Tibial nerve (tissue), 4 donors: ENCODE data around the gene YY2. TPM values are rescaled to one million over a fixed set of nuclear protein-coding genes. Genes with fewer than 3 reads are reported as not detected.

ENCODE experiments used
- DNase-seq, 2 donors: peaks; one replicate each; pipeline ENCODE4 v3.0.0-alpha.2; 2019; ENCODE audit warnings: low spot score in 2 of 2
- H3K27ac ChIP-seq, 4 donors: fragments of 200-600 bp; sonication (generic) in 3 of 4; one replicate each; pipeline ENCODE4 v1.5.1; 2017 to 2019; ENCODE audit warnings: mild to moderate bottlenecking in 1 of 4
- H3K27me3 ChIP-seq, 2 donors: fragments of 200-600 bp; sonication (generic) in 1 of 2; one replicate each; pipeline versions ENCODE4 v1.5.1 to v1.6.0; 2017 to 2019
- H3K36me3 ChIP-seq, 3 donors: fragments of 200-600 bp; sonication (generic); one replicate each; pipeline ENCODE4 v1.5.1; 2018 to 2019
- H3K4me1 ChIP-seq, 4 donors: fragments of 200-600 bp; sonication (generic) in 3 of 4; one replicate each; pipeline ENCODE4 v1.5.1; 2017 to 2019
- H3K4me3 ChIP-seq, 4 donors: fragments of 200-600 bp; sonication (generic) in 3 of 4; one replicate each; pipeline ENCODE4 v1.5.1; 2017 to 2019; ENCODE audit warnings: mild to moderate bottlenecking in 1 of 4, moderate library complexity in 1 of 4
- H3K9me3 ChIP-seq, 4 donors: fragments of 200-600 bp; sonication (generic) in 3 of 4; one replicate each; pipeline ENCODE4 v1.5.1; 2017 to 2019
- EP300 ChIP-seq, 2 donors: sonication (generic); formaldehyde crosslinking; IDR thresholded peaks; one replicate each; pipeline ENCODE4 v1.6.1; 2017; ENCODE audit warnings: antibody characterized with exemption in 2 of 2, mild to moderate bottlenecking in 1 of 2
- POLR2A ChIP-seq, 2 donors: fragments of 450-650 bp; IDR thresholded peaks; one replicate each; pipeline ENCODE4 v1.6.1; 2017; ENCODE audit warnings: antibody characterized with exemption in 2 of 2, mild to moderate bottlenecking in 2 of 2, moderate library complexity in 2 of 2
- WGBS, 2 donors: methylation state at CpG; one replicate each; pipeline ENCODE4 v1.1.5; 2018; 5-methylcytosine and 5-hydroxymethylcytosine counted together
- total RNA-seq, 4 donors: library from RNA; depleted of rRNA; stranded (reverse); fragments of >200 nt; gene quantifications; one replicate each; pipeline ENCODE4 v1.1.0, GENCODE V29; 2016
- TF ChIP-seq, protein P1 (sequence below), 5 experiments: fragments of 200-600 bp in 3 of 5; fragments of 450-650 bp in 2 of 5; sonication (generic) in 3 of 5; IDR thresholded peaks; one replicate each; pipeline ENCODE4 v1.5.1; 2016 to 2019; ENCODE audit warnings: antibody characterized with exemption in 5 of 5, mild to moderate bottlenecking in 3 of 5, moderate library complexity in 2 of 5

YY2 gene
- 1 to 10 TPM; 2.4 to 6.9 (median 3.6) TPM for total RNA-seq

DNA sequence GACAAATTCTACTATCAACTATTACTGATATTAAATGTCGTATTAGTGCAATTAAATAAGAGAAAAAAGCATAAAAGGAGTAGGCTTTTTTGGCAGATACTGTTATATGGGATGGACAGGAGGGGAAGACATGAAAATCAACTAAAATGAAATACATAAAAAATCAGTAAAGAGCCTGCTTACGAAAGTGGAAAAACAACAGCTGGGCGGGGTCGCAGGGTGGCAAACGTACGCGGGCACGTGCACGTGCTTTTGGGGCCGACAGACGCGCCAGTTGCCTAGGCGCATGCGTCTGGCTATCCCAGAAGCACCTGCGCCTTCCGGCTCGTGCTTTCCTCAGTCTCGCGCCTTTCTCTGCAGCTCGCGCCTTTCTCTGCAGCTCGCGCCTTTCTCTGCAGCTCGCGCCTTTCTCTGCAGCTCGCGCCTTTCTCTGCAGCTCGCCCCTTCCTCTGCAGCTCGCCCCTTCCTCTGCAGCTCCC, at the start of gene YY2:
TSS of gene YY2 (plus strand) at position 51 of the 479 bp plus-strand sequence. CDS start 498 bp downstream, outside the sequence.
- no peak for DNase-seq
- Histone ChIP-seq H3K27ac (no peak within 1 kb of the TSS), H3K27me3 (no peaks in the 10 kb centered on the region), H3K36me3 (peaks cover 0 to 36% (median 0%) of the 10 kb centered on the region in 3 donors), H3K9me3 (no peaks in the 10 kb centered on the region), H3K4me1 (no peaks in the 10 kb centered on the region), H3K4me3 (no peak within 1 kb of the TSS)
- TF ChIP-seq EP300 (IDR thresholded peaks at IDR 0.05) (no peak), POLR2A (IDR thresholded peaks at IDR 0.05) (no peak)
- TF ChIP-seq, protein P1, sequence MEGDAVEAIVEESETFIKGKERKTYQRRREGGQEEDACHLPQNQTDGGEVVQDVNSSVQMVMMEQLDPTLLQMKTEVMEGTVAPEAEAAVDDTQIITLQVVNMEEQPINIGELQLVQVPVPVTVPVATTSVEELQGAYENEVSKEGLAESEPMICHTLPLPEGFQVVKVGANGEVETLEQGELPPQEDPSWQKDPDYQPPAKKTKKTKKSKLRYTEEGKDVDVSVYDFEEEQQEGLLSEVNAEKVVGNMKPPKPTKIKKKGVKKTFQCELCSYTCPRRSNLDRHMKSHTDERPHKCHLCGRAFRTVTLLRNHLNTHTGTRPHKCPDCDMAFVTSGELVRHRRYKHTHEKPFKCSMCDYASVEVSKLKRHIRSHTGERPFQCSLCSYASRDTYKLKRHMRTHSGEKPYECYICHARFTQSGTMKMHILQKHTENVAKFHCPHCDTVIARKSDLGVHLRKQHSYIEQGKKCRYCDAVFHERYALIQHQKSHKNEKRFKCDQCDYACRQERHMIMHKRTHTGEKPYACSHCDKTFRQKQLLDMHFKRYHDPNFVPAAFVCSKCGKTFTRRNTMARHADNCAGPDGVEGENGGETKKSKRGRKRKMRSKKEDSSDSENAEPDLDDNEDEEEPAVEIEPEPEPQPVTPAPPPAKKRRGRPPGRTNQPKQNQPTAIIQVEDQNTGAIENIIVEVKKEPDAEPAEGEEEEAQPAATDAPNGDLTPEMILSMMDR (IDR thresholded peaks at IDR 0.05), result no peak
- WGBS, 2 donors, result 88 to 96% methylated on average over 19 to 29 of the region's 29 CpGs

DNA sequence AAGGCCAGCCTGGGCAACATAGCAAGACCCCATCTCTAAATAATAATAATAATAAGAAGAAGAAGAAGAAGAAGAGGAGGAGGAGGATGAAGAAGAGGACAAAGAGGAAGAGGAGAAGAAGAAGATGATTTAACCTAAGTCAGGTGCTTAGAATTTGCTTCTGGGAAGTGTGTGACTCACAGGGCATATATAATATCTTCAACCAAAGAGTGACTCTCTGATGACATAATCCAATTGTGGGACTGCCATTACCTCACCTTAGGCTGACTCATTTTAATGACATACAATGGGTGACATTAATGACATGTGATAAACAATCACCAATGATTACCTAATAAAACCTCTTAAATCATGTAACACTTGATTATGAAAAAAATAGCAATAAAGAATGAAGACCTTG, 49.1 kb upstream of the YY2 start:
- no peak overlapping the region for H3K4me3 ChIP-seq
- no peak for DNase-seq
- no peak overlapping the region for H3K27ac ChIP-seq
- no peak for TF ChIP-seq EP300 (IDR thresholded peaks at IDR 0.05)
- no peak for TF ChIP-seq POLR2A (IDR thresholded peaks at IDR 0.05)
- TF ChIP-seq, protein P1 (IDR thresholded peaks at IDR 0.05), result no peak
- no peaks in the 10 kb centered on the region for H3K27me3 ChIP-seq
- no peaks in the 10 kb centered on the region for H3K36me3 ChIP-seq
- no peaks in the 10 kb centered on the region for H3K9me3 ChIP-seq
- no peaks in the 10 kb centered on the region for H3K4me1 ChIP-seq

DNA sequence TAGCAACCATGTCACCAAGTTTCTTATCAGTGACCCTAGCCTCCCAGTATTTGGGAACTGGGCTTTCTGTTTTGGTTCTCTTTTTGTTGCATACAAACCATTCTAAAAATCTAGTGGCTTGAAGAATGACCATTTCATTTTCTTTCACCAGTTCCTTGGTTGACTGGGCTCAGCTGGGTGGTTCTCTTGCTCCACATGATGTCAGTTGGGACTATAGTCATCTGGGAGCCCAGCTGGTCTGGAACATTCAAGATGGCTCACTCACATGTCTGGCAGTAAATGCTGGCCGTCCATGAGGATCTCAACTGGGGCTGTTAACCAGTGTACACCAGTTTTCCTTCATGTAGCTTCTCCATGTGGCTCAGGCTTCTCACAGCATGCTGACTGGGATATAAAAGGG, 44.0 kb upstream of the YY2 start:
- Histone ChIP-seq H3K27me3 (peaks cover 0 to 4% of the 10 kb centered on the region in 2 donors), H3K27ac (no peak overlapping the region), H3K4me3 (no peak overlapping the region), H3K36me3 (no peaks in the 10 kb centered on the region), H3K9me3 (no peaks in the 10 kb centered on the region), H3K4me1 (no peaks in the 10 kb centered on the region)
- no peak for DNase-seq
- 60% methylated on average over 1 of the region's 1 CpG; no CpG with 5 or more reads in 1 of the 2 donors for WGBS, 2 donors
- TF ChIP-seq EP300 (IDR thresholded peaks at IDR 0.05) (no peak), POLR2A (IDR thresholded peaks at IDR 0.05) (no peak)
- TF ChIP-seq, protein P1 (IDR thresholded peaks at IDR 0.05), result no peak

DNA sequence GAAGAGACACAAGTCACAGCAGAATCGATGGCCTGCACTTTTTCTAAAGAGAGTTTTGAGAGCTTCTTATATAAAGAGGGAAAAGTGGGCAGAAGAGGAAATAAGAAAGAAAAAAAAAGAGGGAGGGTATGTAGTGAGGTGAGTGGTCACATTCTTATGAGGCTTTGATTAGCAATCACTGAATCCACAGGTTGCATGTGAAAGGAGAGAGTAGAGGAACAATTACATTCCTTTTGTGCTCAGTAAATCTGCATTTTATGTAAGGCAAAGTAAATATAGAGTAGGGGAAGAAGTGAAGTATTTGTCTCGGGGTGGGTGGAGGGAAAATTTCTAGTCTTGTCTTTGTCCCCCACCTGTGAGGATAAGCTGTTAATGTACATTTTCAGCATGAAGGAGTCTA, 43.2 kb upstream of the YY2 start:
- peaks cover 0 to 4% of the 10 kb centered on the region in 2 donors for H3K27me3 ChIP-seq
- WGBS, 2 donors, result 59 to 90% methylated on average over 2 of the region's 2 CpGs
- no peak overlapping the region for H3K27ac ChIP-seq
- no peaks in the 10 kb centered on the region for H3K9me3 ChIP-seq
- no peak overlapping the region for H3K4me3 ChIP-seq
- H3K36me3 ChIP-seq, result no peaks in the 10 kb centered on the region
- TF ChIP-seq POLR2A (IDR thresholded peaks at IDR 0.05) (no peak), EP300 (IDR thresholded peaks at IDR 0.05) (no peak)
- TF ChIP-seq, protein P1 (IDR thresholded peaks at IDR 0.05), result no peak
- H3K4me1 ChIP-seq, result no peaks in the 10 kb centered on the region
- no peak for DNase-seq

DNA sequence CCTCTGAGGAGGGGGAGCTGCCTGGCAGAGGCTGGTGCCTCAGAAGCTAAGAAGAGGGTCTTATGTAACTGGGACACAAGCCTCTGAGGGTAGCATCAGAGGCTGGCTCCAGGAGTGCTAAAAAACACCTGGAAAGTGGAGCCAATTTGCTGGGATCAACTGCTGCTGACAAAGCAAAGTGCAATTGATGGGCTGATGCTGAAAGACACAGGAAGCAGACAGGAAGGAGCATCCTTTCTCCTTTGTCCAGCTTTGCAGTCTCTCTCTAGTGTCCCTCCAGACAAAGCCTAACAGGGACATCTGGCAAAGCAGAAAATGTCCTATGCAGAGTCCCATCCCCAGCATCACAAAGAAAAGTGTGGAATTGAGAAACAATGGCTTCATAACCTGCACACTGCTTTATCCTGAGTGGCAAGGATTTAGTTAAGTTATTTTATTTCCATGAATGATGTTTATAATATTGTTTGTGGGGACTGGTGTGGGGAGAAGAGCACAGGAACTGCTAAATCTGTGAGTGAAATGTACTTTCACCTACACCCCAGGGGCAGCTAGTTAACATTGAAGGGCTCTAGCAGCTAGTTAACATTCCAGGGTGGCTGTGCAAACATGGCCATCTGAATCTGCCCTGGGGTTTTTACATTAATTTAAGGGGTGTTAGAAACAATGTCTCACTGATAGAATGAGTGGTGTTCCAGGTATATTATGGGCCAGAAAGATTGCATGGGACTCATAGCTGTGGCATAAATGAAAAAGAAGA, 42.0 kb upstream of the YY2 start:
- TF ChIP-seq EP300 (IDR thresholded peaks at IDR 0.05), result no peak
- no peak for TF ChIP-seq POLR2A (IDR thresholded peaks at IDR 0.05)
- TF ChIP-seq, protein P1 (IDR thresholded peaks at IDR 0.05), result no peak
- H3K4me3 ChIP-seq, result no peak overlapping the region
- H3K27me3 ChIP-seq, result peaks cover 0 to 4% of the 10 kb centered on the region in 2 donors
- no peak overlapping the region for H3K27ac ChIP-seq
- DNase-seq, result no peak
- no peaks in the 10 kb centered on the region for H3K9me3 ChIP-seq
- H3K4me1 ChIP-seq, result no peaks in the 10 kb centered on the region
- H3K36me3 ChIP-seq, result no peaks in the 10 kb centered on the region
